ENCODE data around the gene FOXN3.

GRCh38 chr14:89233184-89233583 lies 183.8 kb downstream of the FOXN3 start:
- TF ChIP-seq CTCF (IDR thresholded peaks at IDR 0.05) (no peak), POLR2A (IDR thresholded peaks at IDR 0.05) (no peak)

Measured in lower leg skin (tissue), 3 donors.